OCI-LY7 (cell line): Measurements from ENCODE around the gene FGGY. TPM values are rescaled to one million over a fixed set of nuclear protein-coding genes. Genes with fewer than 3 reads are reported as not detected.

Source experiments
- BruUV-seq: library from RNA; stranded (reverse); fragments of 400-500 nt; replicated peaks from 2 replicates; lab custom pipeline; 2021; lab: Mats Ljungman, UMichigan
- CTCF ChIA-PET: fragments of 300-600 bp; sonication (Branson Sonifier 250); formaldehyde crosslinking; loops from one replicate; lab custom pipeline; 2022; ENCODE audit warnings: antibody characterized with exemption; ENCODE audit not compliant: unreplicated experiment; lab: Charles Lee
- POLR2A ChIA-PET: fragments of 300-600 bp; sonication (Branson Sonifier 250); formaldehyde crosslinking; loops from one replicate; lab custom pipeline; 2022; ENCODE audit warnings: antibody characterized with exemption; lab: Charles Lee
- DNase-seq: peaks from one replicate; pipeline ENCODE4 v3.0.0-alpha.2; 2015; ENCODE audit warnings: low spot score
- H2AFZ ChIP-seq: fragments of 200-600 bp; sonication (generic), shearing (Covaris generic); 2 replicates; pipeline ENCODE4 v1.6.1; 2014; ENCODE audit warnings: mild to moderate bottlenecking, antibody characterized with exemption, low read length, moderate library complexity
- H3K27ac ChIP-seq: fragments of 200-600 bp; sonication (generic); 2 replicates; pipeline ENCODE4 v1.5.1; 2014; ENCODE audit warnings: mixed run types, low read depth, mild to moderate bottlenecking, moderate library complexity, low read length, inconsistent platforms; ENCODE audit not compliant: poor library complexity, severe bottlenecking
- H3K36me3 ChIP-seq: fragments of 200-600 bp; sonication (generic); 2 replicates; pipeline ENCODE4 v1.6.1; 2014; ENCODE audit warnings: mild to moderate bottlenecking, antibody characterized with exemption, low read length, moderate library complexity, mixed read lengths; ENCODE audit not compliant: insufficient read depth
- H3K4me1 ChIP-seq: fragments of 200-600 bp; sonication (generic); 2 replicates; pipeline ENCODE4 v1.5.1; 2014; ENCODE audit warnings: mild to moderate bottlenecking, low read length; ENCODE audit not compliant: insufficient read depth, poor library complexity, severe bottlenecking
- H3K4me2 ChIP-seq: fragments of 200-600 bp; sonication (generic); 2 replicates; pipeline ENCODE4 v1.6.1; 2014; ENCODE audit warnings: mild to moderate bottlenecking, low read length
- H3K4me3 ChIP-seq: fragments of 200-600 bp; sonication (generic); 2 replicates; pipeline ENCODE4 v1.5.1; 2014; ENCODE audit warnings: mild to moderate bottlenecking, low read depth, low read length; ENCODE audit not compliant: poor library complexity, severe bottlenecking
- H3K79me2 ChIP-seq: fragments of 200-600 bp; sonication (generic); 2 replicates; pipeline ENCODE4 v1.6.1; 2016; ENCODE audit warnings: low read depth, mild to moderate bottlenecking, low read length, moderate library complexity, mixed read lengths; ENCODE audit not compliant: insufficient read depth
- H3K9me2 ChIP-seq: fragments of 200-600 bp; sonication (generic); 2 replicates; pipeline ENCODE4 v1.6.1; 2016; ENCODE audit warnings: mild to moderate bottlenecking, low read length, mixed read lengths; ENCODE audit not compliant: insufficient read depth
- H3K9me3 ChIP-seq: fragments of 200-600 bp; sonication (generic); 2 replicates; pipeline ENCODE4 v1.6.1; 2014; ENCODE audit warnings: mild to moderate bottlenecking, mixed run types, low read length, mixed read lengths
- H4K20me1 ChIP-seq: fragments of 200-600 bp; sonication (generic); 2 replicates; pipeline ENCODE4 v1.6.1; 2014; ENCODE audit warnings: mild to moderate bottlenecking, antibody characterized with exemption, low read length, moderate library complexity, mixed read lengths; ENCODE audit not compliant: insufficient read depth
- CTCF ChIP-seq: fragments of 200-600 bp; sonication (generic); conservative IDR thresholded peaks from 2 replicates; pipeline ENCODE4 v1.5.1; 2014; ENCODE audit warnings: mild to moderate bottlenecking, antibody characterized with exemption, low read length, moderate library complexity, mixed read lengths
- EZH2phosphoT487 ChIP-seq: fragments of 200-600 bp; sonication (generic); IDR thresholded peaks from 2 replicates; pipeline ENCODE4 v1.6.1; 2018; ENCODE audit warnings: low read depth, borderline replicate concordance, mild to moderate bottlenecking, mixed run types, antibody characterized with exemption, low read length, moderate library complexity, mixed read lengths
- intact Hi-C: fragments of 100-400 bp; cut with micrococcal nuclease; formaldehyde crosslinking; loops from one replicate; pipeline ENCODE4 v1.10.0; 2022; ENCODE audit not compliant: unreplicated experiment
- total RNA-seq, 2 experiments: library from RNA; depleted of rRNA in 1 of 2; stranded (reverse); fragments of >200 nt in 1 of 2; shearing (Covaris generic) in 1 of 2; gene quantifications; 2 replicates each; pipeline ENCODE4 v1.2.3, GENCODE V29; 2014 to 2022

FGGY gene
- total RNA-seq, 2 experiments from 2014 or later, result 0.63 to 4.5 TPM

DNA sequence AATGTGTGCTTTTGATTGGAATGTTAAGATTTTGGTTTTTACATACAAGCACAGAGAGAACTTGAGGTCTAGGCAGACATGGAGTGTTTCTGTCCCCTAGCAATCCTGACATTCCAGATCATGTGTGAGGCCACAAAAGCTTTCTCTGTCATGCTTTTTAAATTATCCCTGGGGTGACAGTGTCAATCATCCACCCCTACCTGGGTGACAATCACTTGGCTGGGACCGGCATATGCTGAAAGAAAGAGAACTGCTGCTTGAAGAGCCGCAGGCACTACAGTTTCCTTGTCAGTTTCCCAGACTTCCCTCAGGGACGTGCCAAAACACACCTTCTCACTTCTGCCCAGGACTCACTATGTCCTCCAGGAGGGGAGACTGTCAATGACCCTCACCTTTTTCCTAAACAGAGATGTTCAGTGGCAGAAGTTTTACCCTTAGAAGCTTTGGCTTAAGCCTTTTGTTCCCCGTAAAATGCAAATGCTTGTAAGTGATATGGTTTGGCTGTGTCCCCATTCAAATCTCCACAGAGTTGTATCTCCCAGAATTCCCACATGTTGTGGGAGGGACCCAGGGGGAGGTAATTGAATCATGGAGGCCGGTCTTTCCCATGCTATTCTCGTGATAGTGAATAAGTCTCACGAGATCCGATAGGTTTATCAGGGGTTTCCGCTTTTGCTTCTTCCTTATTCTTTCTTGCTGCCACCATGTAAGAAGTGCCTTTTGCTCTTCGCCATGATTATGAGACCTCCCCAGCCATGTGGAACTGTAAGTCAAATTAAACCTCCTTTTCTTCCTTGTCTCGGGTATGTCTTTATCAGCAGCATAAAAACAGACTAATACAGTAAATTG lies 217.4 kb downstream of the FGGY start:
- no peak for TF ChIP-seq CTCF
- TF ChIP-seq EZH2phosphoT487, result no peak
- no peak overlapping the region for H3K4me3 ChIP-seq
- no peak for DNase-seq
- intact Hi-C loops, result no loop called here
- H3K36me3 ChIP-seq, result no peaks in the 10 kb centered on the region
- BruUV-seq, result no TSS peak
- no peaks in the 10 kb centered on the region for H3K4me1 ChIP-seq
- H3K79me2 ChIP-seq, result no peaks in the 10 kb centered on the region
- no peaks in the 10 kb centered on the region for H3K9me3 ChIP-seq
- no peaks in the 10 kb centered on the region for H3K9me2 ChIP-seq
- ChIA-PET POLR2A (no interaction called here), CTCF (no interaction called here)
- H4K20me1 ChIP-seq, result no peaks in the 10 kb centered on the region
- H2AFZ ChIP-seq, result no peak overlapping the region
- H3K27ac ChIP-seq, result no peak overlapping the region
- H3K4me2 ChIP-seq, result no peak overlapping the region

DNA sequence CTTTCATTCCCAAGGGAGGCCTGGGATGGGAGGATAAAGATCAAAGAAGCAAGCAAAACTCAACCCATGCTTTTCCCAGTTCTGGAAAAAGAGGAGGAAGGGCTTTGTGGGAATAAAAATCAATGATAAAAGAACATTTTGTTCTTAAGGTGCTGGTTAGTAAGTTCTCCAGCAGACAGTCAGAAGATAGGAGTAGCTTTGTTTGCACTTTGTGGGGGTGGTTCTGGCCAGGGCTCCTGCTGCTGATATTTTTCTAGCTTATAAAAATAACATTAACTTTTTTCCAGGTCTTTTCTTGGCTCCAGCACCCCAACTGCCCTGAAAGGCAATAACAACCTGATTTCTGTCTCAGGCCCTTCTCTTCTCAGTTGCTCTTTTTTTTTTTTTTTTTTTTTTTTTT lies 220.0 kb downstream of the FGGY start:
- CTCF ChIA-PET, result no interaction called here
- H3K9me3 ChIP-seq, result no peaks in the 10 kb centered on the region
- BruUV-seq, result no TSS peak
- POLR2A ChIA-PET, result interaction anchor here (0.7 kb wide), 1 partner anchor 1426 kb away, joined by 3 read pairs; no protein-coding TSS in a partner anchor
- DNase-seq, result no peak
- no peaks in the 10 kb centered on the region for H4K20me1 ChIP-seq
- H3K79me2 ChIP-seq, result no peaks in the 10 kb centered on the region
- H3K27ac ChIP-seq, result no peak overlapping the region
- intact Hi-C loops, result no loop called here
- H3K36me3 ChIP-seq, result no peaks in the 10 kb centered on the region
- H3K9me2 ChIP-seq, result no peaks in the 10 kb centered on the region
- TF ChIP-seq EZH2phosphoT487, result no peak
- no peak for TF ChIP-seq CTCF
- no peak overlapping the region for H3K4me3 ChIP-seq
- no peaks in the 10 kb centered on the region for H3K4me1 ChIP-seq
- no peak overlapping the region for H3K4me2 ChIP-seq
- H2AFZ ChIP-seq, result no peak overlapping the region

- no peak overlapping the region for H3K4me2 ChIP-seq
These were observed 223.3 kb downstream of the FGGY start for GRCh38 chr1:59520194-59520593.

More at GRCh38 chr1:59520194-59520593, 223.3 kb downstream of the FGGY start:
- Histone ChIP-seq H3K36me3 (no peaks in the 10 kb centered on the region), H3K27ac (no peak overlapping the region), H4K20me1 (no peaks in the 10 kb centered on the region), H3K4me1 (no peaks in the 10 kb centered on the region), H3K79me2 (no peaks in the 10 kb centered on the region), H3K4me3 (no peak overlapping the region), H3K9me2 (no peaks in the 10 kb centered on the region), H2AFZ (no peak overlapping the region), H3K9me3 (no peaks in the 10 kb centered on the region)
- CTCF ChIA-PET, result no interaction called here
- TF ChIP-seq EZH2phosphoT487 (no peak), CTCF (no peak)
- POLR2A ChIA-PET, result interaction anchor here (0.6 kb wide), 2 partner anchors 400 to 674 kb away, joined by 3 read pairs; no protein-coding TSS in a partner anchor
- no peak for DNase-seq
- BruUV-seq, result no TSS peak
- intact Hi-C loops, result no loop called here
